Measurements from ENCODE around the gene MOB1B. TPM values are rescaled to one million over a fixed set of nuclear protein-coding genes. Genes with fewer than 3 reads are reported as not detected.

MOB1B gene
- total and polyA plus RNA-seq, 2 experiments from 2014 or later, result 7.9 to 30.2 TPM

- TF ChIP-seq ZNF462 (CRISPR knock-in tag; IDR thresholded peaks at IDR 0.05), result no peak
These were observed 574 bp upstream of the MOB1B start (continued) for GRCh38 chr4:70901607-70901983.

GRCh38 chr4:70902577-70903290 is 565 bp downstream of the MOB1B start:
- H3K27ac Mint-ChIP-seq, result peak overlapping the region; percentile 82; the same call in 1 of the 2 replicates
- Histone ChIP-seq H3K79me2 (replicated peaks; ENCODE audit: insufficient read depth) (peaks cover 52% of the 10 kb centered on the region), H3F3A (replicated peaks; ENCODE audit: low read depth) (no peaks in the 10 kb centered on the region), H3K27me3 (ENCODE audit: insufficient read depth) (no peaks in the 10 kb centered on the region), H4K20me1 (replicated peaks; ENCODE audit: insufficient read depth) (peaks cover 5% of the 10 kb centered on the region; the same call in 1 of the 2 replicates), H3K9me2 (ENCODE audit: insufficient read depth) (no peaks in the 10 kb centered on the region), H3K4me1 (ENCODE audit: insufficient read depth) (peaks cover 7% of the 10 kb centered on the region), H3K27ac (ENCODE audit: low read depth) (0 out of 2 replicates have a peak overlapping the region, but pooled peaks have one; percentile 39), H3K36me3 (ENCODE audit: insufficient read depth) (peaks cover 7% of the 10 kb centered on the region; the same call in 1 of the 2 replicates), H2AFZ (peak overlapping the region; percentile 94), H3K4me2 (peak overlapping the region; percentile 91), H3K4me3 (peak overlapping the region; percentile 94)
- H3K4me3 Mint-ChIP-seq, result peak overlapping the region; percentile 98
- TF ChIP-seq ZNF331 (CRISPR knock-in tag; IDR thresholded peaks at IDR 0.05; ENCODE audit: low read depth), result no peak
- DNase-seq (ENCODE audit: low spot score), result peak; percentile 57
- peak; percentile 75 for ATAC-seq
- H3K4me1 Mint-ChIP-seq, result peaks cover 10% of the 10 kb centered on the region; the same call in 2 of the 3 replicates
- peaks cover 3% of the 10 kb centered on the region for H3K27me3 Mint-ChIP-seq (ENCODE audit: insufficient read depth, low read depth, poor library complexity)
- H3K36me3 Mint-ChIP-seq (ENCODE audit: low read depth), result peaks cover 25% of the 10 kb centered on the region
- H3K9me3 Mint-ChIP-seq, result no peaks in the 10 kb centered on the region; the same call in 1 of the 3 replicates

GRCh38 chr4:70903291-70903603 is 1.1 kb downstream of the MOB1B start:
- DNase-seq (ENCODE audit: low spot score), result no peak
- peaks cover 57% of the 10 kb centered on the region for H3K79me2 ChIP-seq (replicated peaks; ENCODE audit: insufficient read depth)
- peaks cover 7% of the 10 kb centered on the region; the same call in 1 of the 2 replicates for H3K36me3 ChIP-seq (ENCODE audit: insufficient read depth)
- peaks cover 10% of the 10 kb centered on the region; the same call in 2 of the 3 replicates for H3K4me1 Mint-ChIP-seq
- no peak overlapping the region for H3K27ac ChIP-seq (ENCODE audit: low read depth)
- no peak overlapping the region for H3K27ac Mint-ChIP-seq
- H3K4me1 ChIP-seq (ENCODE audit: insufficient read depth), result peaks cover 7% of the 10 kb centered on the region
- peak overlapping the region; percentile 94 for H3K4me3 ChIP-seq
- H3F3A ChIP-seq (replicated peaks; ENCODE audit: low read depth), result no peaks in the 10 kb centered on the region
- peaks cover 5% of the 10 kb centered on the region; the same call in 1 of the 2 replicates for H4K20me1 ChIP-seq (replicated peaks; ENCODE audit: insufficient read depth)
- H3K27me3 ChIP-seq (ENCODE audit: insufficient read depth), result no peaks in the 10 kb centered on the region
- peaks cover 25% of the 10 kb centered on the region for H3K36me3 Mint-ChIP-seq (ENCODE audit: low read depth)
- H3K9me3 Mint-ChIP-seq, result no peaks in the 10 kb centered on the region; the same call in 1 of the 3 replicates
- no peak; the same call in 2 of the 3 replicates for ATAC-seq
- H2AFZ ChIP-seq, result peak overlapping the region; percentile 94; the same call in 1 of the 2 replicates
- peaks cover 3% of the 10 kb centered on the region for H3K27me3 Mint-ChIP-seq (ENCODE audit: insufficient read depth, low read depth, poor library complexity)
- H3K4me3 Mint-ChIP-seq, result peak overlapping the region; percentile 98
- peak overlapping the region; percentile 91 for H3K4me2 ChIP-seq
- no peaks in the 10 kb centered on the region for H3K9me2 ChIP-seq (ENCODE audit: insufficient read depth)
- TF ChIP-seq EZH2phosphoT487 (IDR thresholded peaks at IDR 0.05; ENCODE audit: unreplicated experiment) (no peak), ETS1 (IDR thresholded peaks at IDR 0.05) (no peak), CREB1 (CRISPR knock-in tag; IDR thresholded peaks at IDR 0.05; ENCODE audit: low read depth) (no peak), NANOG (IDR thresholded peaks at IDR 0.05; ENCODE audit: borderline replicate concordance) (no peak)

Data from GM23338 (cell line).